IPS-NIHi7 (cell line): ENCODE measurements around the gene TUBB3.
"Not testable (repeated sequence)": the region's sequence is repeated elsewhere in the genome, so short reads cannot be mapped to it uniquely, and the experiment has no call there.

Experiments
- DNase-seq: peaks from one replicate; pipeline ENCODE4 v3.0.0; 2012; ENCODE audit warnings: mixed read lengths; ENCODE audit errors: extremely low spot score

The TUBB3 gene

DNA sequence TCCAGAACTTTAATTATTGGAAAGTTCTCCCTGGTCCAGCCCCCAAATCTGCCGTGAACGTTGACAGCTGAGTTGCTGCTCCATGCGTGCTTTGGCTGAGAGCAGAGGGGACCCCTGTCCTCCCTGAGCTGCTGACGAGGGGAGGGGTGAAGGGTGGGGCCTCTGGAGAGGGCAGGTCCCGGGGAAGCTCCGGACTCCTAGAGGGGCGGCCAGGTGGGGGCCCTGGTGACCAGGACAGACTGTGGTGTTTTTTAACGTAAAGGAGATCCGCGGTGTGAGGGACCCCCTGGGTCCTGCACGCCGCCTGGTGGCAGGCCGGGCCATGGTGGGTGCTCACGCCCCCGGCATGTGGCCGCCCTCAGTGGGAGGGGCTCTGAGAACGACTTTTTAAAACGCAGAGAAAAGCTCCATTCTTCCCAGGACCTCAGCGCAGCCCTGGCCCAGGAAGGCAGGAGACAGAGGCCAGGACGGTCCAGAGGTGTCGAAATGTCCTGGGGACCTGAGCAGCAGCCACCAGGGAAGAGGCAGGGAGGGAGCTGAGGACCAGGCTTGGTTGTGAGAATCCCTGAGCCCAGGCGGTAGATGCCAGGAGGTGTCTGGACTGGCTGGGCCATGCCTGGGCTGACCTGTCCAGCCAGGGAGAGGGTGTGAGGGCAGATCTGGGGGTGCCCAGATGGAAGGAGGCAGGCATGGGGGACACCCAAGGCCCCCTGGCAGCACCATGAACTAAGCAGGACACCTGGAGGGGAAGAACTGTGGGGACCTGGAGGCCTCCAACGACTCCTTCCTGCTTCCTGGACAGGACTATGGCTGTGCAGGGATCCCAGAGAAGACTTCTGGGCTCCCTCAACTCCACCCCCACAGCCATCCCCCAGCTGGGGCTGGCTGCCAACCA lies 4.4 kb upstream of the TUBB3 start, which contains the start of gene MC1R:
Gene MC1R, plus strand, starts transcription at position 410 of the 895 bp plus-strand sequence. Its CDS starts 397 bp downstream, at position 807.
- DNase-seq, result peak; percentile 54

DNA sequence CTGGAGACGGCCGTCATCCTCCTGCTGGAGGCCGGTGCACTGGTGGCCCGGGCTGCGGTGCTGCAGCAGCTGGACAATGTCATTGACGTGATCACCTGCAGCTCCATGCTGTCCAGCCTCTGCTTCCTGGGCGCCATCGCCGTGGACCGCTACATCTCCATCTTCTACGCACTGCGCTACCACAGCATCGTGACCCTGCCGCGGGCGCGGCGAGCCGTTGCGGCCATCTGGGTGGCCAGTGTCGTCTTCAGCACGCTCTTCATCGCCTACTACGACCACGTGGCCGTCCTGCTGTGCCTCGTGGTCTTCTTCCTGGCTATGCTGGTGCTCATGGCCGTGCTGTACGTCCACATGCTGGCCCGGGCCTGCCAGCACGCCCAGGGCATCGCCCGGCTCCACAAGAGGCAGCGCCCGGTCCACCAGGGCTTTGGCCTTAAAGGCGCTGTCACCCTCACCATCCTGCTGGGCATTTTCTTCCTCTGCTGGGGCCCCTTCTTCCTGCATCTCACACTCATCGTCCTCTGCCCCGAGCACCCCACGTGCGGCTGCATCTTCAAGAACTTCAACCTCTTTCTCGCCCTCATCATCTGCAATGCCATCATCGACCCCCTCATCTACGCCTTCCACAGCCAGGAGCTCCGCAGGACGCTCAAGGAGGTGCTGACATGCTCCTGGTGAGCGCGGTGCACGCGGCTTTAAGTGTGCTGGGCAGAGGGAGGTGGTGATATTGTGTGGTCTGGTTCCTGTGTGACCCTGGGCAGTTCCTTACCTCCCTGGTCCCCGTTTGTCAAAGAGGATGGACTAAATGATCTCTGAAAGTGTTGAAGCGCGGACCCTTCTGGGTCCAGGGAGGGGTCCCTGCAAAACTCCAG lies 3.4 kb upstream of the TUBB3 start:
- DNase-seq, result no peak

DNA sequence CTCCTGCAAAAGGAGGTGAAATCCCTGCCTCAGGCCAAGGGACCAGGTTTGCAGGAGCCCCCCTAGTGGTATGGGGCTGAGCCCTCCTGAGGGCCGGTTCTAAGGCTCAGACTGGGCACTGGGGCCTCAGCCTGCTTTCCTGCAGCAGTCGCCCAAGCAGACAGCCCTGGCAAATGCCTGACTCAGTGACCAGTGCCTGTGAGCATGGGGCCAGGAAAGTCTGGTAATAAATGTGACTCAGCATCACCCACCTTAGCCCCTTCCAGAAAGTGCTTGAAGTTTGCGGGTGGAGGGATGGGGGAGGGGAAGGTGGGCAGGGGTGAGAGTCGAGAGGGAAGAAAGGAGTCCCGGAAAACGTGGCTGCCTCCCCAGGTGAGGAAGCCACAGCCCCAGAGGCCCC lies 2.4 kb upstream of the TUBB3 start:
- DNase-seq, result no peak

DNA sequence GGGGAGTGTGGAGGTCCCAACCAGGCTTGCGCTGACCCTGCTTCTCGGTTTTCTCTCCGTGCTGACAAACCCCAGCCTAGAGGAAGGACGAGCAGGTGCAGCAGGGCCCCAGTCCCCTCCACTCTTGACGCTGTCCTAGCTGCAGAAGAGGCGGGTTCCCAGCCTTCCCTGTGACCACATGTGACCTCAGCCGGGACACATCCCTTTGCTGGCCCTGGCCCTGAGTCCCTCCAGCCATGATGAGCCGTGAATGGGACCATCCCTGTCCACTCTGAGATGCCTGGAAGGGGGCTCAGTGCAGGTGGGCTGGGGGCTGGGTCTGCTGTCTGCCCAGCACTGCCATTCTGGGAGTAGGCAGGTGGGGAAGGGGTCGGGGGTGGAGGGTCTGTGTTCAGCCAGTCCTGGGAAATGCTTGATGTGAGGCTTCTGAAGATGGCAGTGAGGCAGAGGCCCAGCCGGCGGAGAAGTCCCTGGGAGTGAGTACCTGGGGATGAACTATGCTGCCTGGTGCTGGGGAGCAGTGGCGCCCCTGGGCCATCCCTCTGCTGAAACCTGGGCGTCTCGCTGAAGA lies 1.9 kb upstream of the TUBB3 start:
- no peak for DNase-seq

DNA sequence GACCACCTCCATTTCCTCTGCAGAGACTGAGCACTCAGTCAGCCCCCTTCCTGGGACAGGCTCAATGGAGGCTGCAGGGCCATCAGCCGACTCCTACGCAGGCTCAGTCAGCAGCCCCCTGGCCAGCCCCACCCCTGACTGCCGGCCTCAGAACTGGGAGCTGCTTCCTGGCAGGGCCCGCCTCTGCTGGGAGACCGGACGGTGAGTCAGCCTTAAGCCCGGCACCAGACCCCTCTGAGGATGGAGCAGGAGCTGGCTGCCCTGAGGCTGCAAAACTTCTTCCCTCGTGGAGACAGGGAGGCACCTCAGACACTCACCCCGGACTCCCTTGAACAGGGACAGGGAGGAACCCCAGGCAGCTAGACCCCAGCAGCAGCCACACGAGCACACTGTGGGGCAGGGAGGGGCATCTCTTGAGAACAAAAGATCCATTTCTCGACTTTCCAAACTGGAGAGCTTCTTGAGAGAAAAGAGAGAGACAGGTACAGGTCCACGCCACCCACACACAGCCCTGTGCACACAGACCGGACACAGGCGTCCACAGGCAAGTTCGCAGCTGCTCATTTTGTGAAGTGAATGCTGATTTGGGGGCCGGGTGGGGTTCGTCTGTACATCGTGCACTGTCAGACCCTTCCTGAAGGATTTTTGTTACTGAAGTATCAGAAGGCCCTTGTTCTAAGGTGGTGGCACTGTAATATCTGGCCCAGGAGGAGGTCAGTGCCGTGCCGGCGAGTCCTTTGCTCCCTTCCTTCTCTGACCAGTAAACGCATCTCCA lies 1.3 kb upstream of the TUBB3 start:
- peak; percentile 79 for DNase-seq

DNA sequence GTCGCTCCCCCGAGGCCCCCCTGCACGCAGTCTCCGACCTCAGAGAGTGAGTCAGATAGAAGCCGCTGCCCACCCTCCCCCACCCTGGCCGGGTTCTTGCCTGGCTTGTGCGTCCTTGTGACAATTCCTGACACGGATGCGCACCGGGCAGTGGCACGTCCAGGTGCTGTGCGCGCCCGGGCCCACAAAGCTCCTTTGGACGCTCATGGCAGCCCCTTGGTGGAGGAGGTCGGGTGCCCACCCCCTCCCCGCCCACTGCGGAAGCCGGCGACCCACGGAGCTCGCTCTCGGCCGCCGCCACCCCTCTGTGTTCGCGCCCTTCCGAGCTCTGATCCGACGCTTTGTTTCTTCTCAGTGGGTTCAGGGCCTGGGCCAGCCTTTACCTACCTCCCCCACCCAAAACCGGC lies 662 bp upstream of the TUBB3 start:
- DNase-seq, result peak; percentile 59

DNA sequence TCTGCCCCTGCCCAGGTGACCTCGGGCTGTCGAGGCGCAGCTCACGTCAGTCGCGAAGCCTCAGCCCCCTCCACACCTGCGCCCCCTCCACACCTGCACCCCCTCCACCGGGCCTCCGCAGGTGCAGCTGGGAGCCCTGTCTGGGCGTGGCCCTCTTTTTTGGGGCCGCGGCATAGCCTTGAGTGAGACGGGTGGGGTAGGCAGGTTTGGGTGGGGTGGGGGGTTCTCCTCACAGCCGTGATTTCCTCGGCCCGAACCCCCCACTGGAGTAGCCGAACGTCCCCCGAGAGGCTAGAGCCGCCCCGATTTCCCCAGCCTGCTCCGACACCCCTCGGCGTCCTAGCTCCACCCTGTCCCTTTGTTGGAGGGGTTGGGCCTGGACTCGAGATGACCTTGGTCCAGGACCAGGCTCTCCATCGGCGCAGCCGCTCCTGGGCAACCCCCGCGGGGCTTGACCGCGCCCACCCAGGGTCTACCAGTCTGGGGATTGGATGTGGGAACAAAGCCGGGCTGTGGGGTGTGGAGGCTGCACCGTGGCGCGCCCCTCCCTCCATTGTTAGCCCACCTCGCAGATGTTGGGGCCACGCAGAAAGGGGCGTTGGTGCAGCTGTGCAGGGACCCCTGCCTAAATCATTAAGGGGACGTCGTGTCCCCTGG lies 626 bp downstream of the TUBB3 start:
- no peak for DNase-seq

DNA sequence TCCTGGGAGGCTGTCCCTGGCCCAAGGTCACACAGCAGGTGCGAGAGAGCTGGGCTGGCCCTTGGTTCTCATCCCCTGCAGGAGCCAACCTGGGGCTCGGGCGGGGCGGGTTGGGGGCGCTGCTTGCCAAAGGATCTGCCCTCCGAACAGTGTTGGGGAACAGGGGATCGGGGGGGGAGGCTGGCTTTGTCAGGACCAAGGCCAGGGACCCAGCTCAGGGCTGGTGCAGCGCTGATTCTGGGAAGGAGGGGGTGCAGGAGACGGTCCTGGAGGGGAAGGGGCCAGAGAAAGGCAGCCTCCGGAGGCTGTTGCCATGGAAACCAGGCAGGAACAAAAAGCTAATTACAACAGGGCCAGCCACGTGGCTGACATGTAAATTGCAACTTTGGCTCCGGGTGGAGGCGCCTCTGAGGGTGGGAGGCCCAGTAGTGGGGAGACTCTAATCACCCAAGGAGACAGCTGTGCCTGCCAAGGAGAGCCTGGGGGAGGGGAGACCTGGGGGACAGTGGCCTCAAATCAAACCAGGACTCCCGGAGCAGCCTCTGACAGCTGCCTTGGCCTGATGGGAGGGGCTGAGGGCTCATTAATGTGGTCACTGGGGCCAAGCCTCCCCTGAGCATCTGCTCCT lies 1.3 kb downstream of the TUBB3 start:
- peak; percentile 71 for DNase-seq

DNA sequence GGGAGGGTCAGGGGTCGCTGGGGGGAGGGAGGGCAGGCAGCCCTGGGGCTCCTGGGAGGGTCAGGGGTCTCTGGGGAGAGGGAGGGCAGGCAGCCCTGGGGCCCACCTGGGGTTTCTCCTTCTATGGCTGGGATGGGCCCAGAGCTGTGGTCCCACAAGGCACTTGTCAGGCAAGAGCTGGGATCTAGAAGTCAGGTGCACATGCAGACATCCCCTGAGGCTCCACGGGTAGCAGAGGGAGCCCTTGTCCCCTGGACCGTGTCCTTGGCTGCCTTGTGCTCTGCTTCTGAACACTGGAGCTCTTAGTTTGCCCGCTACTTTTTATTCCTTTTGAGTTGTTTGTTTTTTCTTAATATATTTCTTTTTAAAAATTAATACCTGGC lies 1.8 kb downstream of the TUBB3 start:
- no peak for DNase-seq

DNA sequence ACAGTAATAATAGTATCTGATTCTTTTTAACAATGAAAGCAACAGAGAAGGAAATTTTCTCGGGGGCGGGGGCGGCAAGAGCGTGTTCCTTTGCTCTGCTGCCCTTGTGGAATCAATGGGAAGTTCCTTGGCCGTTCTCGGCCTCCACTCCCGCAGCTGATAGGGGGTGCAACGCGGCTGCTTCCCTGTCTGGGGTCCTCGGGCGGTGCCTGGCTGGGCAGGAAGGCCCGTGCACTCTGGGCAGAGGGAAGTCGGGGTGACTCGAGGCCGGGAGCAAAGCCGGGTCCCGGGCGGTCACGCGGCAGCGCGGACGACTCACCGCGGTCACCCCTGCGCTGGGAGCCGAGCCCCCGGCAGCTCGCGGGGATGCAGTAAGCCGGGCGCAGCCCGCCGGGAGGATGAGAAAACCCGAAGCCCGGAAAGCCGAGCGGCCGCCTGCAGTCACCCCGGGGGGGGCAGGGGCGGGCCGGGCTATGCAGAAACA lies 2.5 kb downstream of the TUBB3 start:
- no peak for DNase-seq

DNA sequence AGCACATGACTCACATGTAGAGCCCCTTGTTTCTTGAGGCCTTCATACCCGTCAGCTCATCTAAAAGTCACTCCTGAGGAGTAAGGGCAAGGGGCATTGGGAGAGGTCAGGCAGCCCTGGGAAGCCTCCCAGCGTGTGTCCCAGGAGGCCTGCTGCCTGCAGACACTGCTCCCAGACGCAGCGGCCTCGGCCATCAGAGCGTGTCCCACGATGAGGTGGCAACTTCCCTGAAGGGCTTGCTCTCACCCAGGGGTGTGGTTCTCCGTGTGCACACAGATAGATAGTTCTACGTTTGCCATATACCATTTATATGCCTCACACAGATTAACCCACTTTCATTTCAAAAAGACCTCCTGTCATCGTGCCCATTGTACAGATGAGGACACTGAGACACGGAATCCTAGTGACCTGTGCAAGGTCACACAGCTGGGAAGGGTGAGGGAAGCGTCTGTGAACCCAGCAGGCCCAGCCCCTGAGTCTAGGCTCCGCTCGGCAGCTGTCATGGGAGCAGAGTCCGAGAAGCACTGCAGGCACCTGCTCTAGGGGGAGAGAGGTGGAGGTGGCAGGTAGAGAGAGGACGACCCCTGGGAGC lies 8.3 kb downstream of the TUBB3 start:
- DNase-seq, result no peak

DNA sequence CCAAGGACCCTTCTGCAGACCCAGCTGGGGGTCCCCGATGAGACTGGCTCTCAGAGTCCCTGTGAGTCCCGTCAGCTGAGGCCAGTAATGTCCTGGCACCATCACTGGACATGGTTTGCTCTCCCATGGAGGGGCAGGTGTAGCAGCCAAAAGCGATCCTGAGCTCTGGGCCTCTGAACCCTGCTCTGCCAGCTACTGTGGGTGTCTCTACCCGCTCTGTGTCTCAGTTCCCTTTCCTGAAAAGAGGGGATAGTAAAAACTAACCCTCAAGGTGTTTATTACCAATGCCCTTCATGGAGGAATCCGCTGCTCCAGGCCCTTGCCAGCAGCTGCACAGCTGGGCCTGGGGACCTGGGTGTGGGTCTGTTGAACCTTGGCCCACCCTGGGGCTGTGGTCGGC lies 8.8 kb downstream of the TUBB3 start:
- no peak for DNase-seq

DNA sequence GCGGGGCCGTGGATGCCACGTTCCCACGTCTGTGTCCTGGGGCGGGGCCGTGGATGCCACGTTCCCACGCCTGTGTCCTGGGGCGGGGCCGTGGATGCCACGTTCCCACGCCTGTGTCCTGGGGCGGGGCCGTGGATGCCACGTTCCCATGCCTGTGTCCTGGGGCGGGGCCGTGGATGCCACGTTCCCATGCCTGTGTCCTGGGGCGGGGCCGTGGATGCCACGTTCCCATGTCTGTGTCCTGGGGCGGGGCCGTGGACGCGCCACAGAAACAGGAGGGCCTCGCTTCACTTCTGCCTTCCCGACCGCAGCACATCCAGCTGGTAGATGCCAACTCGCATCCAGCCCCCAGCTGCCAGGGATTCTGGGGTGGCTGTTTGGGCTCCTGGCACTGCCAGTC lies 10.9 kb downstream of the TUBB3 start:
- not testable (repeated sequence) for DNase-seq

DNA sequence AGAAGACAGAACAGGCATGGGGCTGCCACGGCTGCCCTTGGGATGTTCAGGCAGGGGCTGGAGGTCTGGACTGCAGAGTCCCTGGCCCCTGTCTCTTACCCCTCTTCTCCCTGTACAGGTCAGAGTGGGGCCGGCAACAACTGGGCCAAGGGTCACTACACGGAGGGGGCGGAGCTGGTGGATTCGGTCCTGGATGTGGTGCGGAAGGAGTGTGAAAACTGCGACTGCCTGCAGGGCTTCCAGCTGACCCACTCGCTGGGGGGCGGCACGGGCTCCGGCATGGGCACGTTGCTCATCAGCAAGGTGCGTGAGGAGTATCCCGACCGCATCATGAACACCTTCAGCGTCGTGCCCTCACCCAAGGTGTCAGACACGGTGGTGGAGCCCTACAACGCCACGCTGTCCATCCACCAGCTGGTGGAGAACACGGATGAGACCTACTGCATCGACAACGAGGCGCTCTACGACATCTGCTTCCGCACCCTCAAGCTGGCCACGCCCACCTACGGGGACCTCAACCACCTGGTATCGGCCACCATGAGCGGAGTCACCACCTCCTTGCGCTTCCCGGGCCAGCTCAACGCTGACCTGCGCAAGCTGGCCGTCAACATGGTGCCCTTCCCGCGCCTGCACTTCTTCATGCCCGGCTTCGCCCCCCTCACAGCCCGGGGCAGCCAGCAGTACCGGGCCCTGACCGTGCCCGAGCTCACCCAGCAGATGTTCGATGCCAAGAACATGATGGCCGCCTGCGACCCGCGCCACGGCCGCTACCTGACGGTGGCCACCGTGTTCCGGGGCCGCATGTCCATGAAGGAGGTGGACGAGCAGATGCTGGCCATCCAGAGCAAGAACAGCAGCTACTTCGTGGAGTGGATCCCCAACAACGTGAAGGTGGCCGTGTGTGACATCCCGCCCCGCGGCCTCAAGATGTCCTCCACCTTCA lies 11.7 kb downstream of the TUBB3 start:
- DNase-seq, result no peak

DNA sequence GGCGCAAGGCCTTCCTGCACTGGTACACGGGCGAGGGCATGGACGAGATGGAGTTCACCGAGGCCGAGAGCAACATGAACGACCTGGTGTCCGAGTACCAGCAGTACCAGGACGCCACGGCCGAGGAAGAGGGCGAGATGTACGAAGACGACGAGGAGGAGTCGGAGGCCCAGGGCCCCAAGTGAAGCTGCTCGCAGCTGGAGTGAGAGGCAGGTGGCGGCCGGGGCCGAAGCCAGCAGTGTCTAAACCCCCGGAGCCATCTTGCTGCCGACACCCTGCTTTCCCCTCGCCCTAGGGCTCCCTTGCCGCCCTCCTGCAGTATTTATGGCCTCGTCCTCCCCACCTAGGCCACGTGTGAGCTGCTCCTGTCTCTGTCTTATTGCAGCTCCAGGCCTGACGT lies 12.5 kb downstream of the TUBB3 start:
- DNase-seq, result not testable (repeated sequence)

DNA sequence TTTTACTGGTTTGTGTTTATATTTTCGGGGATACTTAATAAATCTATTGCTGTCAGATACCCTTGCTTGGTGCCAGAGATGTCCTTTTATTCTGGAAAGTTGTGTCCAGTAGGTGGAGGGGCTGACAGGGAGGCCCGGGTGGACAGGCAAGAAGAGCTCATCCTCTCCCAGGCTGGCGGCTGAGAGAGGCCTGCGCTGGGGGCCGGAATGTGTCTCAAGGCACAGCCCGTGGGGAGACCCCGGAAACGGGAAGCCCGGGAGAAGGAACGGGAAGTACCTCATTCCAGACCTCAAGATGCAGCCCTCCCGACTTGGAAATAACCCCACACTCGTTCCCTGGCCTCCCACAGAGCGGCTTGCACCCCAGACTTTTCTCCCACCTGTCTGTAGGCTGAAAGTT lies 12.9 kb downstream of the TUBB3 start:
- no peak for DNase-seq

DNA sequence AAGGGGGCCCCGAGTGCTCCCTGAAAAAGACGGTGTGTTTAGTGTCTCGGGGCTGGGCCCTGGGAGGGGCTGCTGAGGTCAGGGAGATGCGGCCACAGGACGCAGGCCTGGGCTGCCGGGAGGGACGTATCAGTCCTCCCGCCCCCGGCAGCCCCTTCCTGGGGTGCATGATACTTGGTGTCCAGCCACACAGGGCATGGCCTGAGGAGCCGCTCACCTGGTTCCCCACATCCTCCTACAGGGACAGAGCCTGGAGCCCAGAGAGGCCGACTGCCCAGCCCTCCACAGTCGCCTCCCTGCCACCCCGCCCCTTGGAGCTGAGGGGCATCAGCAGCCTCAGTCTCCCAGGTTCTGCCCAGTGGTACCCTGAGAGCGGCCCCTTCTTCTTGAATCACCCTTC lies 13.4 kb downstream of the TUBB3 start:
- no peak for DNase-seq

DNA sequence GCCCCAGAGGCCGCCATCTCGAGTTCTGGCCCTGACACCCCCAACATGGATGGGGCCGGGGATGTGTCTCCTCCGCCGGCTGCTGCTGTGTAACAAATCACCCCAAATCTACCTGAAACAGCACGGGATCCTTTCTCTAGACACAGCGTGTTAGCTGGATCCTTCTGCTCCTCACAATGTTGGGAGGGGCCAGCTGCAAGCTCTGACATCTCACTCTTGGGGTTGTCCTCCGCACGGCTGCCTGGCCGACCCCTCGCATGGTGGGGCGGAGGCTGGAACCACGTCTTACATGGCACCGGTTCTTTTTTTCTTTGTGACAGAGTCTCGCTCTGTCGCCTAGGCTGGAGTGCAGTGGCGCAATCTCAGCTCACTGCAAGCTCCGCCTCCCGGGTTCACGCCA lies 13.8 kb downstream of the TUBB3 start:
- no peak for DNase-seq
